HG03097 (cell line): ENCODE data around the gene SLC12A1.

Experiments used
- ATAC-seq: cut with Tn5 transposase; IDR thresholded peaks from one replicate; pipeline ENCODE4 v1.9.1; 2021; ENCODE audit not compliant: unreplicated experiment, low FRiP score

SLC12A1 gene

DNA sequence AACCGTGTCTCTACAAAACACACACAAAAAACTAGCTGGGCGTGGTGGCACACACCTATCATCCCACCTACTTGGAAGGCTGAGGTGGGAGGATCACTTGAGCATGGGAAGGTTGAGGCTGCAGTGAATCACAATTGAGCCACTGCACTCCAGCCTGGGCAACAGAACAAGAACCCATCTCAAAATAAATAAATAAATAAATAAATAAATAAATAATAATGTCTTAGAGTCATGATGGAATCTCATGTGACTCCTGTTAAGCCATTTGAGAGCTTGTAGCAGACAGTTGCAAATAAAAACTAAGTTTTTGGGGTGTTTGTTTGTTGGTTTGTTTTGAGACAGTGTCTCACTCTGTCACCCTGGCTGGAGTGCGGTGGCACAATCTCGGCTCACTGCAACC, 33.2 kb downstream of the SLC12A1 start:
- no peak for ATAC-seq

DNA sequence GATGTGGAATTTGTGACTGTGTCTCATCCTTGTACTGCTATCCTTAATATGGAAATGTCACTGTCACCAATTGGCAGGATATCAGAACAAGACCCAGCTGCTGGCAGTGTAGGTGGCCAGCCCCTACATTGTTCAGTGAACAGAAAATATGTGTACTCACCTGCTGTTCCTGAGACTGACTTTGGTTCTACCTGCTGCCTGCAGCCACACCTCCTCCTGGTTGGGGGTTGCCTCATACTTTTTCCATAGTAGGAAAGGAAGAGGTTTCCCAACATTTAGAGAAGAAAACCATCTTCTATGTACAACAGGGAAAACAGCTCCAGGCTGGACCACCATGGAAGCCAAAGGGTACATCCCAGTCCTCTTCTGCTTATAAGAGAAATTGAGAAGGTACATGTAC, 35.9 kb downstream of the SLC12A1 start:
- no peak for ATAC-seq

DNA sequence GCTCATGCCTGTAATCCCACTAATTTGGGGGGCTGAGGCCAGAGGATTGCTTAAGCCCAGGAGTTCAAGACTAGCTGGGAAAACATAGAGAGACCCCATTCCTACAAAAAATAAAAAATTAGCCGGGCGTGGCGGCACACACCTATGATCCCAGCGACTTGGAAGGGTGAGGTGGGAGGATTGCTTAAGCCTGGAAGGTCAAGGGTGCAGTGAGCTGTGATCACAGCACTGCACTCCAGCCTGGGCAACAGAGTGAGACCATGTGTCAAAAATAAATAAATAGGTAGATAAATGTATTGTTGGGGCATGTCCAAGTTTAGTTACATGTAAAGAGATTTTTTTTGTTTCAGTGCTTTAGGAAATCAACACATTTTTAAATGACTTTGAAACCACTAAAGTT, 36.4 kb downstream of the SLC12A1 start:
- ATAC-seq, result no peak

DNA sequence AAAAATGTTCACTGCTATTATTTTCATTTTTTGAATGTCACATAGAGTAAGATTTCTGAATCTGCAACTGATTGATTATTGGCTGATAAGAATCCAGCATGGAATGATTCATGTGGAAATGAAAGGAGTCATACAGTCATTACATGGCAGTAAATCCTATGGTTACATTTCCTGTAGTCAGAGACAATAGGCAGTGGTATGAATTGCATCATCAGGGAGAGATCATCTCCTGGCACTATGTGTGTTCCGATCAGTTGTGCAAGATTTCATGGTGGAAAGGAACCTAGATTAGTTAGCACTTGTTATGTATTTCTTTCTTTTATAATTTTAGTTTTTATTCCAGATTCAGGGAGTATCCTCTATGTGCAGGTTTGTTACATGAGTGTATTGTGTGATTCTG, 38.8 kb downstream of the SLC12A1 start:
- no peak for ATAC-seq

DNA sequence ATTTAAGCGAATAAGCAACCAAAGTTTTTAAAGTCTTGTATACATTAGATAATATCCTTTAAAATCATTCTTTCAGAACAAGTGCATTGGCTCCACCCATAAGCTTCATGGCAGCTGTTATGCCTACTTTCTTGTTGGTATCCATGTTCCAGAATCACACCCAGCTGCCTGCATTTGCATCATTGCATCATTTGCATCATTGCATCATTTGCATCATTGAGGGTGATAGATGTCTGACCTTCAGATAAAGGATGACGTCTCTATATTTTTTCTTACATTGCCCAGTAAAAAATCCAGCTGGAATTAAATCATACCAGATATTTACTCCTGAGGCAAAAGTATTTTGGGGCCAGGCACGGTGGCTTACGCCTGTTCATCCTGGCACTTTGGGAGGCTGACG, 42.3 kb downstream of the SLC12A1 start:
- ATAC-seq, result no peak

DNA sequence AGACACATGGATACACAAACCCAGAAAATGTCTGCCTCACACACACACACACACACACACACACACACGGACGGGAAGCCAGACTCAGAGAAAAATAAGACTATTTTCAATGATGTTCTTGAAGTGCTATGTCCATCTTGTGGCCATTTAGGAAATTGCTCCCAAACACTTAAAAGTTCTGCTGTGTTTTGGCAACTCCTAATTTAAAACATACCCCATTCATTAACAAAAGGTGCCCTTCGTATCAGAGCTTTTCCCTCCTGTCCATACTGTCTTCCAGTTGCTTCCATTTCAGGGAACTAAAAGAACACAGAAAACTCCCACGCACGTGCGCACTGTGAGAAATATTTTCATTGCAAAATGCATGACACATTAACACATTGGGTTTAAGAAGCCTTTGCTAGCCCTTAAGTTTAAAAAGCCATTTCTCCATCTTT, 44.6 kb downstream of the SLC12A1 start:
- ATAC-seq, result no peak

DNA sequence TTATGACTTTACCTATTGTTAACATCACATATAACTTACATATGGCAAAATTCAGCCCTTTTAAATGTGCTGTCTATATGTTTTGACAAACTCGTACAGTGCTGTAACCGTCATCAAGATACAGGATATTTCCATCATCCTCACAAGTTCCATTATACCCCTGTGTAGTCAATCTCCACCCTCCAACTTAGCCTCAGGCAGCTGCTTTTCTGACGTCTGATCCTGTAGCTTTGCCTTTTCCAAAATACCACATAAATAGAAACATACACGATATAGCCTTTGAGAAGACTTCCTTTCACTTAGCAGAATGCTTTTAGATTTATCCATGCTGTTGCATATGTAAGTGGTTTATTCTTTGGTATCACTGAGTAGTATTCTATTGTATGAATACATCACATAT, 47.1 kb downstream of the SLC12A1 start:
- no peak for ATAC-seq

DNA sequence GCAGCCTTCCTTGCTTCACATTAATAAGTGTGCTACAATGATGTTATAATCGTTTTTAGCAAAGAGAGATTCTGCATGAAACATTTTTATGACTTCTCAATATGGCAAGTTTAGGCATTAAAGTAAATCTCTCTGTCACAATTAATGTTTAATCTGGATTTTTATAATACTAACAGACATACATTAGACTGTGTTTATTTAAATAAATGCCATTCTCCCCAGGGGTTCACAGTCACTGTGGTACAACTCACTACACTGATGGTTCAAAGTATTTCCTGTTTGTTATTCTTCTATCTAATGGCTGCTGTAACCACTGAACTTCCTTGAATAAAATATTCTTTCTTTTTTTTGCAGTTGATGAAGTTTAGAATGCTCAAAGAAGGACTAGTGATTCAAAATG, 59.0 kb downstream of the SLC12A1 start:
- ATAC-seq, result no peak

DNA sequence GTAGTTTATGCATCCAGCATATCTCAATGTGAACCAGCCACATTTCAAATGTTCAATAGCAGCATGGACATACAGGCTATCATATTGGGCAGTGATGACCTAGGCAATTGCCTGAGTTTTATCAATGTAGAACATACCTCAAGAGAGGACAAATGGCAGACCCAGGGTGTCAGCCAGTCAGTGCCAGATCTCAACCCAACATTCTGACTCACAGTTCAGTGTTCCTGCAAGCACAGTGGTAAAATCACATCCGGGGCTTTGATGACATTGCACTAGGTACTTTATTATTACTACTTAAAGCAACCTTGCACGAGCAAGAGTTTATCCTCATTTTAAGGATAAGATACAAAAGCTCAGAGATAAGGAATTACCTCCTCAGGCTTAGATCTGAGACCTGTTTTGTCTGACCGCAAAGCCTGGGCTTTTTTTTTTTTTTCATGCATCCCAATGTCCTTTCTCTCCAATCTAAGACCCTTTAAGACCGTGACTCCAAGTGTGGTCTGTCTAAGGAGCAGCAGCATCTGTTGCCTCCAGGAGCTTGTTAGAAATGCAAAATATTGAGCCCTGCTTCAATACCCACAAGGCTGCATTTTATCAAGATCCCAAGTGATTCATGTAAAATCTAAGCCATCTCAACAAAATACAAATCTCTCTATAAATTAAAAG, 60.1 kb downstream of the SLC12A1 start:
- ATAC-seq, result no peak

DNA sequence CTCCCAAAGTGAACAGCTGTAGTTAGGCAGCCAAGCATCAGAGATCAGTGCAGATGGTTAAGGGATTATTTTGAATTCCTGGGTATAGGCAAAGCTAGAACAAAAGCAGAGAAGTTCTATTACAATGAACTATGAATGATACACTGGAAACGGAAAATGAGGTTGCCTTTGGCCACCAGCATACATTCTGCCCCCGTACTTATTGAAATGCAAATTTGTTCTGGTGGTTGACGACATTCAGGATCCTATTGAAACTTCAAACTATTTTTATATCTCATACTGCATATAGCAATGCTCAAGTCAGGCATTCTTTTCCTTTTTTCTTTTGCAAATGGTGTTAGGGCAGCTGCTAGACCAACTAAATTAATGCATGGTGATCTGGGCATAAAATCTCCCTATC, 61.7 kb downstream of the SLC12A1 start:
- ATAC-seq, result no peak

DNA sequence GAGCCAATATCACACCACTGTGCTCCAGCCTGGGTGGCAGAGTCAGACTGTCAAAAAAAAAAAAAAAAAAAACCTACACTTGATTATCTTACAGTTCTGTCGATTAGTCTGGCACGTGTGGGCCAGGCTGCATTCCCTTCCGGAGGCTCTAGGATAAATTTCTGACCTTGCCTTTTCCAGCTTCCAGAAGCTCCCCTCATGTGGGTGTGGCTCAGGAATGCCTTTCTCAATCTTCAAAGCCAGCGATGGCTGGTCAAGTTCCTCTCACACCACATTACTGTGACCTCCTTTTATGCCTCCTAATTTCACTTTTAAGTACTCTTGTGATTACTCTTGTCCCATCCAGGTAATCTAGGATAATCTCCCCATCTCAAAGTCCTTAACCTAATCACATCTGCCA, 66.9 kb downstream of the SLC12A1 start:
- no peak for ATAC-seq

DNA sequence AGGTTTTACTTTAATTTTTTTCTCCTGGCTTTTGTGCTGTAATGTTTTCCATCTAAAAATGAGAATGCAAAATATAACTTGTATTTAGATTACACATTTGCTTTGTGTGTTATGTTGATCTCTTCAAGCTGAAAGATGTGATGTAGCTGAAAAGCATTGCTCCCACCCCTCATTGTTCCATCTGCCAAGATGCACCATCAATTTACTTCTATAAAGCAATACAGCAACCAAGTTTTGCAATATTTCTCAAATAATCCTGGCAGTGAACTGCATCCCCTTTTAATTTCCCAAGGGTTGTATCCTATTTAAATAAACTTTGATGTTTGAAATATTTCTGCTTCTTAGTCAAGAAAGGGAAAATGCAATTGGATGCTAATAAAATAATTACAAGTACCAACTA, 72.6 kb downstream of the SLC12A1 start:
- ATAC-seq, result no peak

DNA sequence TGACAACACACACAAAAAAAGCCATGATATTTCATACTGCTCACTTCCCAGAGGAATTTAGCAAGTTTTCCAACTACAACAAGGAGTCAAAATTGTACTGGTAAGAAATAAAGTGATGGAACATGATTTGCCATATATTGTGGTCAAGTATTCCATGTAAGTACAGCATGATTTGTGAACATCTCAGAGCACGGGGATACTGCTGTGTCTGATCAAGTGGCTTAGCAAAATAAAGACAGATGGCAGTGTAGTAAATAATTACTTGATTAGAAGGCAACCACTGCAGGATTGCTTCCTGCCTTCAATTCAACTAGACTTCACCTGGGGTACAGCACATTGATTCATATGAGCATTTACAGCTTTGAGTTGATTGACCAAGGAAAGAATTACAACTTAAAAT, 73.5 kb downstream of the SLC12A1 start:
- no peak for ATAC-seq

DNA sequence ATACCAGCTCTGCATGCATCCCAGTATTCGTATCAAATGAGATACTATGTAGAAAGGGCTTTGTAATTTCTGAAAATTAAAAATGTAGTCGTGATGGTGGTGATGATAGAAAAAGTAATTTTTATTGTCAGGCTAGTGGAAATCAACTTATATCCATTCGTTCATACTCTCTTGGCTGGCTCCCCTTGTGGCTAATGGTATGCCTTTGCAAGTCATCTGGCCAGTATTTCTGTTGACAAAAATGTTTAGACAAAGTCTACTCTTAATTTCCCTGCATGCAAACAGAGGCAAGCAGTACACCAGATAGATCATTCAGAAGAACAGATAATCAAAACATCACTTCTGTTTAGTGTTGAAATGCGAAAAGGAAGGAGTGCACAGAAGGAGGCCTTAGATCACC, 75.6 kb downstream of the SLC12A1 start:
- no peak for ATAC-seq

DNA sequence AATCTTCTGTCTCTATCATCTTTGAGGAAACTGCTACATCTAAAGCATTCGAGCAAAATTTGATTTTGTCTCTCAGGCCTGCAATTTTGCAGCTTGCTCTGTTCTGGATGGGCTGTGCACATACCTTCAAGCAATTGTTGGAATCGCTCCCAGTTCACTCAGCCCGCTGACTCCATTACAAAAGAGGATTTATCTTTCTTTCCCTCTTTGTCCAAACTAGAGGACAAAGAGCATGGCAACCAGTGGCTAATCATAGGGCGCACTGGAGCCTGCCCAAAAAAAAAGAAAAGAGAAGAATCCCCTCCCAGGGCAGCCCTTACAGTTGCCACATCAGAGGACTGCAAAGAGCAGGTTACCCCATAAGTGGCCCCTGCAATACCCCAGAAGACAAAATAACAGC, 76.1 kb downstream of the SLC12A1 start:
- no peak for ATAC-seq

DNA sequence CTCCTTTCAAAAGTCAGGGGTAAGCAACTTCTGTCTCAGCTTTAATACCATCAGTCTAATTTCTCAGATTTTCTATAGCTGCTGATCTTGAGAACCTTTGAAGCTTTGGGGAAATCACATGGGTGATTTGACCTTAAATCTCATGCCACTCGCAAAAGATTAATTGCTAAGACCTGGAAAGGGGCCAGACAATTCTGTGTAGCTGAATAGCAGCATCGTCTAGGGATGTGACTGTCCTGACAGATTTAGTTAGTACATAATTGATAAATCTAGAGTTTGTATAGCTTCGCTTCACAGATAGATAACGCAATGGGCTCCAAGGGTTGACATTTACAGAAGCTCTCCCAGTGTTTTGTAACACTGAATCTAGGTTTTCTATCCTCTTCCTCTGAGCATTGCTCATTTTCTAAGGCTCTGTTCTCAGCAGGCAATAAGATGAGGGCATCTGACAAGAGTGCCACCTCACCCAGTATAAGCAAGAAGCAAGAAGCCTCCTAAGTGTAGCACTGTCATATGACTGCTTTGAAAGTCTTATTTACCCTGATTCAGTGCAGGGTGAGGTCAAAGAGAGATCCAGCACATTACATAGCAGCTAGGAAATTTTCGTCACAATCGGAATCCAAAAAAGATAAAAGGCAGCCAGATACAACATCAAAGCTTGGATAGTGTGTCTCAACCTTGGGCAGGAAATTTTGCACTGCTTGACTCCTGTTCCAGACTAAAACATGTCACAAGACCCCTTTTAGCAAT, 77.5 kb downstream of the SLC12A1 start:
- no peak for ATAC-seq

DNA sequence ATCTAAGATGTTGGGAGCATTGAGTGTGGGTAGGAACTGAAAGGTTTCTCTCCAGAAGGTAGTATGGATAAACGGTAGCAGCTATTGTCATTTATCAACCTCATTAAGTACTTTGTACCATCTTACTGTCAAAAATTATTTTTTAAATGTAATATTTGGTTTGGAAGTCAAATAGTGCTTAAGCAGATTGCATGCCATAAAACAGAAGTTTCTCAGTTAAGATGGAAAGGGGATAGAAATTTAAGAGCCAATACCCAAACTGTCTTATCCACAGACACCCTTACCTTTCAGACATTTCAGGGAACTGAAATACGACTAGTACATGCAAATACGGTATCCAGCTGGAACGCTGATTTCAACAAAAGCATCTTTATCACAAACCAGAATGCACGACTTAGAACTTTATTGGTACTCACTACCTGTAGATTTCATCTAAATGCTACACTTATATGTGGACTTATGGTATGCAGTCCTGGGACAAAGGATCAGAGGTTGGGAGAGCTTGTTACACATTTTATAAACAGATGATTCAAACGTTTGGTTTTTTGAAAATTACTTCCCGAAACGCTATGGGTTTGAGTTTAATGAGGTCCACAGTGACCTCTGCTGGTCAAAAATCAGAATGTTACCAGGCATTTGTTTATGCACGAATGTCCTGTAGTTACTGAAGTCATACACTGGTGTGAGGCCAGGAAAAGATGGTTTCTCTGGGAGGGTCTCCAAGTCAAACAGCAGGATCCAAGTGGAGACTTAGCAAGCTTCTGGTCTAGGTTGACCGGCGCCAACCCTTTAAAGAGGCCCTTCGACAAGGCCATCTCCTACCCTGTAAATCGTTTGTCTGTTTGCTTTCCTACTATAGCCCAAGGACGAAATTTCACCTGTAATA, 79.5 kb downstream of the SLC12A1 start:
- ATAC-seq, result no peak

DNA sequence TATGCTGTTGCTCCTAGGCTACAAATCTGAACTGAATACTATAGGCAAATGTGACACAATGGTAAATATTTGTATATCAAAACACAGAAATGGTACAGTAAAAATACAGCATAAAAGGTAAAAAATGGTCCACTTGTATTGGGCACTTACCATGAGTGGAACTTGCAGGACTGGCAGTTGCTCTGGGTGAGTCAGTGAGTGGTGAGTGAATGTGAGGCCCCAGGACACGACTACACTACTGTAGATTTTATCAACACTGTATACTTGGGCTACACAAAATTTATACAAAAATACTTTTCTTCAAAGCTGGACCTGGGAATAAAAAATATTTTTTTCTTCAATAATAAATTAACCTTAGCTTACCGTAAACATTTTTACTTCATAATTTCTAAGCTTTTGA, 83.5 kb downstream of the SLC12A1 start:
- no peak for ATAC-seq

DNA sequence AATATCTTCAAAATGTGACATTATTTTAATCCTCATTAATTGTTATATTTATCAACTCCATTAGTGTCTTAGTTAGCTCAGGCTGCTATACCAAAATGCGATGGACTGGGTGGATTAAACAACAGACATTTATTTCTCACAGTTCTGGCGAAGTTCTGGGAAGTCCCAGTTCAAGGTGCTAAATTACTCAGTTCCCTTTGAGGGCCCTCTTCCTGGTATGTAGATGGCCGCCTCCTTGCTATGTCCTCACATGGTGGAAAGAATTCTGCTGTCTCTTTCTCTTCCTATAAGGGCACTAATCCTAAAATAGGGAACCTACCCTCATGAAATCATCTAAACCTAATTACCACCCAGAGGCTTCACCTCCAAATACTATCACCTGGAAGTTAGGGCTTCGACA, 86.4 kb downstream of the SLC12A1 start:
- ATAC-seq, result no peak

DNA sequence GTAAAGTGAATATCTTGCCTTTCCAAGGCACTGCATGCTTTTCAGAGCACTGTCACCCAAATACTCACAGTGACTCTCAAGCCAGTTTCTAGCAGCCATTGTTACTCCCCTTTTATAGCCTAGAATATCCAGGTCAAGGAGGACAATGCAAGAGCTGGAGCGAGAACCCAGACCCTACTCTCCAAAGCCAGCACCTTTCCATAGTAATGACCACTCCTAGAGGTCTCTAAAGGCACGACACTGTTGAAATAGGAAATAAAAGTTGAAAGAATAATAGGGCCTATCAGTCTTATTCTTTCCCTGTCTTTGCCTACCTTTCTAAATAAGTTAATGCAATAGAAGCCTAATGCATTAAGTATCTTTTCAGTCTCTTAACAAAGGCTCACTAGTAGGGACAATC, 91.6 kb downstream of the SLC12A1 start:
- ATAC-seq, result no peak

DNA sequence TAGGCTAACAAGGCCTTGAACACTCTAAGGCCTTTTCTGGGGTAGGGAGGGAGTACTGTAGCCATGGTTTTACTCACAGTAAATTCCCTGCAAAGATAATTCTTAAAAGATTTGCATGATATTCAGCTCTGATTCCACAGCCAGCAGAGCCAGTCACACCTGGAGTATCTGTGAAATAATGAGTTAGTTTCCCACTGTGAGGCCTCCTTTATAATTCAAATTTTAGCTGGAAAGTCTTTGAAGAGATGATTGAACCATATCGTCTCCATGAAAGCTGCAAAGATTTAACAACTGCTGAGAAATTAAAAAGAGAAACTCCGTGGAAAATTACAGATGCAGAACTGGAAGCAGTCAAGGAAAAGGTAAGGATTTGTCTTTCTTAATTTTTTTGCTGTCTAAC, 92.8 kb downstream of the SLC12A1 start:
- no peak for ATAC-seq

DNA sequence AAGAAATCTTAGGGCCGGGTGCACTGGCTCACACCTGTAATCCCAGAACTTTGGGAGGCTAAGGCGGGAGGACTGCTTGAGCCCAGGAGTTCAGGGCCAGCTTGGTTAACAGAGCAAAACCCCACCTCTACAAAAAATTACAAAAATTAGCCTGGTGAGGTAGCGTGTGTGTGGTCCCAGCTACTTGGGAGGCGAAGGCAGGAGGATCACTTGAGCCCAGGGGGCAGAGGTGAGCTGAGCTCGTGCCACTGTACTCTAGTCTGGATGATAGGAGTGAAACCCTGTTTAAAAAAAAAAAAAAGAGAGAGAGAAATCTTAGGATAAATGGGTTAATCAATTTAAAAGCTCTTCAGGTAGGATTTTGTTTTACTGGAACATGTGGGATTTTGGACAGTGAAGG, 93.9 kb downstream of the SLC12A1 start:
- ATAC-seq, result no peak
